Right hindlimb (tissue), 1 donor: ENCODE data around the gene TSHZ1.

Experiments
- DNase-seq: peaks from one replicate; pipeline ENCODE4 v3.0.0-alpha.2; 2018

Gene TSHZ1

DNA sequence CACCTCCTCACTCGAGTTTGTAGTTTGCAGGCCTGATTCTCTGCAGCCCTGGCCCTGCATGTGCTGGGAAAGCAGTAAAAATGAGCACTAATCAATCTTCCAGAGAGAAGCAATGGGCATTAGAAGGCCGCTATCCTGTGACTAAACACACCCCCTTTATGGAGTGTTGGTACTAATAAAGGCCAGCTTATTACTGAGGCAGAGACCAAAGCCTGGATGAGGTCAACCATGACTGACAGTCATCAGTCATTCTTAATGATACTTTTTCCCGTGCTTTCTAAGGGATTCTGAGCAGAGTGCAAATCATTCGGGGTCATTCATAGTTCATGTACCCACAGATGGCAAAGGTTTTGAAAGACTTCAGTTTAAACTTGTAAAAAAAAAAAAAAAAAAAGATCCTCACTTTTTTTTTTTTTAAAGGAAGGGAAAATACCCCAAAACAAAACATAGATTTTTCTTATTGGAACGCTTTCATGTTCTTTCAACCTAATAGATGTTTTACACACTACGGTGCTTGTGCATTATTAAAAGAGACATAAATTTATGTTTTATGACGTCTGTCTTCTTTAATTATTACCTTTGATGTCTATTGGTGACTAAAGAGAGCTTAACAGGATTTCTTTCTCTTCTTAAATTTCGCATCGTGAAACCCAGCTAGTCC lies 13.2 kb downstream of the TSHZ1 start:
- no peak for DNase-seq

DNA sequence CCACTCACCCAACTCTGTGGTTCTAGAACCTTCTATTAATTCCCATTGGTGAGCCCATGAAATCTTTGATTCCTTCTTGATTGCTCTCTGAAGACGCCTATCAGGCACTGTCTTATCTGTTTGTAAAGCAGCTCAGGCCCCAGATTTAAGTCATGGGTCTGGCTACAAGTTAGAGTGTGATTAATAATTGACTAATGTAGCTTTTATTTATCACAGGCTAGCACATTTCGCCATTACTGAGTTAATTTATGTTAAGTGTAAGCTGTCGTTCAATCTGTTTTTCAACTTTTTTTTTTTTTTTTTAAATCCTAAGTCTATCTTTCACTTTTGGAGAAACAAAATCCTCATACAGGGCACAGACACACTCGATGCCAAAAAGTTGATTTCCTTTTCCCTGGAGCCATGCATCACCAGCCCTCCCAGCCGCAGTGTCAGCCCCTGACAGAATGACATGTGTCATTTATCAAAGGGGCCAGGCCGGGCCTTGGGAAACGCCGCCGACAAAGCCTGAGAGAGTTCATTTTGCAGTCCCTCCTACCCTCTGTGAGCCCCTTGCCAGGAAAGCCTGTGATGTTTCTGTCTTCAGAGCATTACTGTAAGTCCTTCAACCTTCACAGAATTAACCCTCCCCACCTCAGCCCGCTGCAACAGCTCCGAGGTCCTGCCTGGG lies 15.8 kb downstream of the TSHZ1 start:
- no peak for DNase-seq

DNA sequence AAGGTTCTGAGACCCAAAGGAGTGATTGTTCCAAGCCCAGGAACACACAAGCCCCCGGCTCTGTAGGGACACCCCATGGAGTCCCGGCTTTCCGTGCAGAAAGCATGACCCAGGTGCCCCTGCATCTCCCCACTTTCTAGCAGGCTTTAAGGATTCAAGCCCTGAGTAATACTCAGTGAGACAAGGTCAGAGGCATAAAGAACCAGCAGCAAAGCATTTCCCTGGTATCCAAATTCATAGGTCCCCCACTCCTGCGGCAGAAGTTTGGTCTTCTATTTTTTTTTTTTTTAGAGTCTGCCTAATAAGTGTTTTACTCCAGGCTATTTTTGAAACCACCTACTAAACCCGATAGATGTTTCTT lies 16.3 kb downstream of the TSHZ1 start:
- DNase-seq, result no peak

DNA sequence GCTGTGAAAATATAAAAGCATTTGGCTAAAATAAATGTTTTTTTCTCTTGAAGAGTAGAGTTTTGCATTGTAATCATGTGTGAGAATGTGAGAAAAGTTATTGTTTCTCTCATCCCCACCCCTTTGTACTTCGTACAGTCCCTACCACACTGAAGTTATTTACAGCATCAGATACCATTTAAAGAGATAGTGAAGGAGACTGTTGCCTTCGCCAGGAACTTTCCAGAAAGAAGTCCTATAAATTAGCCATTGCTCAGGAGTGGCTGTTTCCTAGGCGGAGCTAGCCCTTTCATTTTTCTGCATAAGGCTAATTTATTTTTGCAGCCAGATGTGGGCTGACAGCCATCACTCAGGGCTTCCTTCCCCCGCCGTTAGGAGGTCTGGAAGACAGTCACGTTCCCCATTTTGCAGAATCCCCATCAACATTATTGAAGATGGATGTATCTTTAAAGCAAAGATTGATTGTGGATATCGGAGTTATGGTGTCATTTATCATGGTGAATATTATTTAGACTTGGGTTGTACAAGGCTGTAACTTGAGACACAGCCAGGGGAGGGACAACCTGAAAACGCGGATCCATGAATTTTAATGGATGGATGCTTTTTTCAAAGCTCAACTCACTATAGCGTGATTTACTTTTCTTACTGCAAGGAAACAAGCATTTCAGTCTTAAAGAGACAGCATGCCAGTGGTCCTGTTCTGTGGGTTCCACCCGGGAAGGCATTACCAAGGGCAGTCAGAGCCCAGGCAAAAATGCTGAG lies 17.1 kb downstream of the TSHZ1 start:
- no peak for DNase-seq

DNA sequence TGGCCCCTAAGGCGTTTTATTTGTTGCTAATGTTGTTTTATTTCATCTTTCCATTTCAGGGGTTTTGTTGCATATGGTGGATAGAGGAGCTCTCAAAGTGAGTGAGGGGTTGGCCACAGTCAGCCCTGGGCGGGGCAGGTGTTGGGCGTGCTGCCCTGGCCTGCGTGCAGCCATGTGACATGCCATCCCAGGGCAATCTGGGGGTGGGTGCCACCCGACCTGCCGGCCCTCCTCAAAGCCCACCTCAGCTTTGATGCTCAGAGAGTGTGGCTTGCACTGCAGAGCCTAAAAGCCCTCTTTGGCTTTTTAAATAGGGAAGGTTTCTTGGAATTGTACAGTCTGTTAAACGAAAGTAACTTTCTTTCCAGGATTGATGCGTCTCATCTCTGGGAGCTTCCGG lies 18.4 kb downstream of the TSHZ1 start:
- DNase-seq, result no peak

DNA sequence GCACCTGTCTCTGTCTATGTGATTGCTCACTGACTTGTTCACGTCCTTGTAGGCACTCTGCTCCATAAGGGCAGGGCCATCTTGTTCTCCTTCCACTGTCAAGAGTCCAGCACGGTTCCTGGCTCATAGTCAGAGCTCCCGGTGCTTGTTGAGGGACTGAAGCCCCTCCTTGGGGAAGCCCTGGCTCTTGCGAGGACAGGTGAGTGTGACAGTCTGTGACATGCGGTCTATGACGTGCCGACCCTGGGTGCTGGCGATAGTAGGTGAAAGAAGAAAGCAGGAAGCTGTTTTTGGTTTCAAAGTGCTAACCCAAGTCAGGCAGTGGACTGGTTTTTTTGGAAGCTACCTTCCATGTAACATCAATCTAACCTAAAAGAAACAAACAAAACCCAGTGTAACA lies 18.8 kb downstream of the TSHZ1 start:
- DNase-seq, result no peak

DNA sequence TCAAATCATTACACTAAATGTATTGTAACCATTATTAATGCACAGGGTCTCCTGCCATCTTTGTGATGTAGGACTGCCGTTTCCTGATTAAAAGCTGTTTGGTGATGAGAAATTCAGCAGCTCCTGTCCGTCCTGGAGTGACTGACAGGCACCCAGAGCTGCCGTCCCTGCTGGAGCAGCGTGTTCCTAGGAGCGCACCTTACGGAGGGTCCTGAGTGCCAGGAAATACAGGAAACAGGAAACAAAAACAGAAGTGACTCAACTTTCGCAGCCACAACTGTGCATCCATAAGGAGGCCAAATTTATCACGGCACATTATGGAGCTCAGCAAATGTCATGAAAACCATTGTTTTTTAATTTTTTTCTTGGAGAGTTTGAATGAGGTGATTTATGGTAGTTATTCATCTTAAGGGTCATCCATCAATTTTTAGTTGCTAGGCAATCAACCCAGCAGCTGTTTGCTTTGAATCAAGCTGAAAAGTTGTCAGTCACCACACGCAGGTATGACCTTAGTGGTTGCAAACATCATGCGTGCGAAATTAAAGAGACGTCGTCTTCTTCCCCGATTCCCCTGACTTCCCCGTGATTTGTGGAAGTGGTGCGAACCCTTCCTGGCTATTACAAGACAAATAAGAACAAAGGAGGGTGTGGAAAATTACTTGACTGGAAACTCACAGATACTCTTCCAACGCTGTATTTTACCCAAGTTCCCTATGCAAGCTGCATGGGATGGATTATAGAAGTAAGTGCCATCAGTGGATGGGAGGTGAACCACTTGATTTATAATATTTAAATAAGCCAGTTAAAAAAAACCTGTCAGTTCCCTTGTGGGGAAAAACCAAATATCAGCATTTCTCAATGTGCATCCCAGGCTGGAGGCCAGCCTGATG lies 19.8 kb downstream of the TSHZ1 start:
- no peak for DNase-seq

DNA sequence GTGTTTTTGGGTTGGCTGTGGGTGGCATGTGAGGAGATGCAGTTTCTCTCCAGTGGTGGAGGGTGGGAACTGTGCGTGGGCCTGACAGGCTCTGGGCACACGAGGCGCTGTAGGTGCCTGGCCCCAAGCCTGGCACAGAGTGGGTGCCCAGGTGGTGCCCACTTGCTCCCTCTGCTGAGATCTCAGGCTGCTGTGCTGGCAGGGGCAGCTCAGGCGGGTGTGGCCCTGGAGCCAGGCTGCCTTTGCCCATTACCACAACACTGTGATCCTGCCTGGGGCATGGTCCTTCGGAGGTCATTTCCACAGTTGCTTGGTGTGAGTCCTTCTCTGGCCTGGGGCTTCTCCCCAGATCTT lies 20.4 kb downstream of the TSHZ1 start:
- no peak for DNase-seq

DNA sequence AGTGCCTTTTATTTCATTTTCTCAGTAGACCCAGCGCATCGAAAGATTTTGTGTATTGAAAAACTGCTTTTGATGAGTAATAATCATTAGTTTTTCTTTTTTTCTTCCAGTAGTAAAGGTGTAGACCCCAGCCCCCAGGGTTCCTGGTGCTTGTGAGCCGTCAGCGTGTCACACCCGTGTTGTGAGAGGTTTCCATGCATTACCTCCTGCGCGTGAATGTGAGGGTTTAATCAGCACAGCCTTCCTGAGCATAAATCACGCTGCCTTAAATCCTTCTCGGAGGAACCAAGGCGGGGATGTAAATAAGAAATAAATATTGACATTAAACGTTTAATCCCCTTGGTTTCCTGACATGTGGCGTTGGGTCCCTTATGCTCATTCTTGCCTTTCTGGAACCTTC lies 24.3 kb downstream of the TSHZ1 start:
- no peak for DNase-seq

DNA sequence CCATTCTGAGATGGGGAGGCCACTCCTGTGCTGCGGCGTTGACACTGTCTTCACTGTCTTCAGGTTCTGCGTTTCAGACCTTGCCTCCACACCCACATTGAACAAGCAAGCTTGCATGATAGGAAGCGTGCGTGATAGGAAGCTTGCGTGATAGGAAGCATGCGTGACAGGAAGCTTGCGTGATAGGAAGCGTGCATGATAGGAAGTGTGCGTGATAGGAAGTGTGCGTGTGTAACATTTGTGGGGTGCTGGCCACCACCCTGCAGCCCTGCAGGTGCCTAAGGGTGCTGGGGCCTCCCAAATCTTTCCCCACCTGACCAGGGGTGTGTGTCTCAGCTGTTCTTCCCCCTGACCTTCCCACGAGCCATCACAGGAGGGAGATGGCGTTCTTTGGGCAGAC lies 25.3 kb downstream of the TSHZ1 start:
- no peak for DNase-seq

DNA sequence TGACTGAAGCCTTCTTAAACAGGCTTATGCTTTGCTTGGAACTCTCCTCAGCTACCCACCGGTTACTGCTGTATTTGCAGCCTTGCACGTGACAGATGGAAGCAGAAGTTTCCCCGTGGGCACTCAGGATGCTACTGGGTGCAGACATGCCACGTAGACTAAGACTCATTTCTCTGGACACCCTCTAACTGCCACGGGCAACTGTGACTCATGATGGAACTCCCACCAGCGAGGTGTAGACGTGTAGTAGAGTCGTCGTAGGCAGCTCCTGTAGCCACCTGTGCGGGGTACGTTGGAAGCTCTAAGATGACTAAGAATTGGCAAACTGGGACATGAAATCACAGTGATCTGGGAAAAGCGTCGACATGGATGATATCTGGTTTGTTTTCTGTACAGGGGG lies 27.5 kb downstream of the TSHZ1 start:
- DNase-seq, result no peak

DNA sequence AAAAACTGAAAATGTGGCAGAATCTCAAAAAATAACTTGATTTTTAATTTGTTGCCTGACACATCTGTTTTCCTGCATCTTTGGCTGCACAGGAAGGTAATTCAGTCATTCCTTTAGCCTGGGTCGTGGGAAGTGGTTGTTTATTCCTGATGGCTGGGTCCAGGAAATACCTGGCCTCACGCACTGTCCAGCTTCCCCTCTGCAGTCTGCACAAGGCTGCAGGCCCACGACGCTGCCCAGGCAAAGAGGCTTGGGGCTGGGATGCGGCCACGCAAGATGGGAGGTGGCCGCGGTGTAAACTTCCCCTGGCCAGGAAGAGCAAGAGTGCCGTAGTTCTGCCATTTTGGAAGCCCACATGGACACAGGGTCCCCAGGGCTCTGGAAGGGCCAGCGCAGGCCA lies 28.2 kb downstream of the TSHZ1 start:
- no peak for DNase-seq

DNA sequence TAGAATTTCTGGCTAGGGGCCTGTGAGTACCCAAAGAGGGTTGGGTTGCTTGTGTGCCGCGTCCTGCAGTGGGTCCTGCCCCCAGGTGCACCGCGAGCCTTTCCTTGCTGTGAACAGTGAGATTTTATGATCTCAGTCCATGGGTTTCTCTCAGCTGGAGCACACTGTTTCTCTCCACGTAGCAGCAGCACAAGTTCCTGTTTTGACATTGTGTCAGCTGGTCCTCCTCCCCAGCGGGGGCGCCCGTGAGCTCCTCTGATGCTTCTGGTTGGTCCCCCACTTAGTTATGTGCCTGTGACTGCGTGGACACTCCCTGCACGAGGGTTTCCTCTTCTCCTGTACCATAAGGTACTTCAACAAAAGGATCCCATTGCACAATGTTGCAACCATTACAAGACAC lies 29.8 kb downstream of the TSHZ1 start:
- no peak for DNase-seq

DNA sequence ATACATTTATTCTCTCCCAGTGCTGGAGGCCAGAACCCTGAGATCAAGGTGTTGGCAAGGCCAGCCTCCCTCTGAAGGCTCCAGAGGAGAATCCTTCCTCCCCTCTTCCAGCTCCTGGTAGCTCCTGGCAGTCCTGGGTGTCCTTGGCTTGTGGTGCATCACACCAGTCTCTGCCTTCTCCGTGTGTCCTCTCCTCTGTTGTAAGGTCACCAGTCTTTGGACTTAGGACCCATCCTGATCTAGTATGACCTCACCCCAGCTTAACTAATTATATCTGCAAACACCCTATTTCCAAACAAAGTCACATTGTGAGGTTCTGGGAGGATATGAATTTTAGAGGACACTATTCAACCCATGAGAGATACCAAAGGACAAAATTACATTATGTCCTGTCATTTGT lies 31.1 kb downstream of the TSHZ1 start:
- DNase-seq, result no peak

DNA sequence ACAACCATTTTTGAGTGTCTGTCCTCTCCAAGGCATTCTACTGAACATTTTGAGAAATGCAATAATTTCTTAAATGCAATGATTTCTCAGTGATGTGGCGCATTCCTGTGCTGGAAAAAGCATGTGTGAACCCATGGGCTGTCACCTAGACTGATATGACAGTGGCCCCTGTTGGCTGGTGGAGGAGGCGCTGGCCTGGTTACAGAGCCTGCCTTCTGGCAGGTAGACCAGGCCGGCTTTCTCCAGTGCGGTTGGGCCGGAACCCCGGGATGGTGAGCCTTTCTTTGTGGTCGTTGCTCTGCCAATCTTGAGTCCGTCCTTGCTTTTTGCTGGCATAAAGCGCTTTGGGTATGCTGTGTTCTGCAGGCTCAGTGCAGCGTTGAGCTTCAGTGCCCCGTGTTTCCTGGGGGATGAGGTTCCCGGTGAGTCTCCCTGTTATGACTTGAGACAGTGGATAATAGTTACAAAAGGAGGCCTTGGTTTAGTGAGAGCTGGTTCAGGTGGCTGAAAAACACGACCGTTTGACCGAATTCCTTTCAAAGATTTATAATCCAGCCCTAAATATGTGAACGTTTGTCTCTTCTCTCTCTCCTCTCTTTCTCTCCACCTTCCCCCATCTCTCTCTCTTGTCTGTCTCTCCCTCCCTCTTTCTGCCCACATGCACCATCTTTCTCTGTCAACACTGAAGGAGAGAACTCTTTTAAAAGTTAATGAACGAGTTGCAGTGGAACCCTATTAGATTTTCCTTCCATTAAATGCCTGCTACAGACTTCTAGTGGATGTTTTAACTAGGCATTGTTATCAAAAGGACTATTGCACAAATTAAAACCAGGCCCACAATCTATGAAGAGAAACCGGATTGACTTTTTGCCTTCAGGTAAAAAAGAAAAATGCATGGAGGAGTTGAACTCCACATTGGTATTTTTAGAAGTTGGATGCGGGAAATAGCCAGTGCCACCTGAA lies 34.0 kb downstream of the TSHZ1 start:
- no peak for DNase-seq

DNA sequence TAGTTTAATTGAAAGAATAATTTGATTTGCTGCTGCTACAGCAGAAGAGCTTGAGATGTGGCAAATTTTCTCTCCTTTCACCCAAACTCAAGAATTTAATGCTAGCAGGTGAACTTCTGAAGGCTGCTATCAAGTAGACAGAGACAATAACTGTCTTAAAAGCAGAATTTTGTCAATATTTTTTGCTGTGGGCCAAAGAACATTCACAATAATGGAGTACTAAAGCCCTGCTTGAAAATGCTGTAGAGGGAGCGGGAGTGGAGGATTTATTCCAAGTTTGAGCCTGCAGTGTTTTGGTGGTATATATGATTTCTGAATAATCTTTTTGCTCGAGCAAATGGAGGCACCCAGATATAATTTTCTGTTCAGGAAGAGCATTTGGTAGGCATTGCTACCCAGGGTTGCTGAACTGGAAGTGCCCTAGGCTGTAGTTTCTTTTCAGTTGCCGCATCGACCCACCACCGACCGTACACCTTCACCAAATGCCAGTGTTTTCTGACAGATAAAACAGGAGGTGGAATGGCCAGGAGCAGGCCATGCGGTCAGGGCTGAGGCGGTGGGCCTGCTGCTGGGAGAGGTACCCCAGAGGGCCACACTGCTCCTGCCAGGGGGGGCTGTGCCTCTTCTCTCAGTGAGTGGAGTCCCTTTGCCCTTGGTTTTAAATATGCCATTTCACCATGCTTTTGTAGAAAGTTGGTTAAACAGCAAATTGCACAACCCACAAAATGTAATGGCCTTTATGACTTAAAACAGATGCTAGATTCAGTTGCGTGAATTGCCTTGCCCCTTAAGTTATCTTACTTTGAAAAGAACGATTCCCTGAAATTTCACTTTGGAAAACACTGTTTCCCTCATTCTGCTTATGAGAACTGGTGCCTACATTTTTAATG lies 36.4 kb downstream of the TSHZ1 start:
- DNase-seq, result no peak

DNA sequence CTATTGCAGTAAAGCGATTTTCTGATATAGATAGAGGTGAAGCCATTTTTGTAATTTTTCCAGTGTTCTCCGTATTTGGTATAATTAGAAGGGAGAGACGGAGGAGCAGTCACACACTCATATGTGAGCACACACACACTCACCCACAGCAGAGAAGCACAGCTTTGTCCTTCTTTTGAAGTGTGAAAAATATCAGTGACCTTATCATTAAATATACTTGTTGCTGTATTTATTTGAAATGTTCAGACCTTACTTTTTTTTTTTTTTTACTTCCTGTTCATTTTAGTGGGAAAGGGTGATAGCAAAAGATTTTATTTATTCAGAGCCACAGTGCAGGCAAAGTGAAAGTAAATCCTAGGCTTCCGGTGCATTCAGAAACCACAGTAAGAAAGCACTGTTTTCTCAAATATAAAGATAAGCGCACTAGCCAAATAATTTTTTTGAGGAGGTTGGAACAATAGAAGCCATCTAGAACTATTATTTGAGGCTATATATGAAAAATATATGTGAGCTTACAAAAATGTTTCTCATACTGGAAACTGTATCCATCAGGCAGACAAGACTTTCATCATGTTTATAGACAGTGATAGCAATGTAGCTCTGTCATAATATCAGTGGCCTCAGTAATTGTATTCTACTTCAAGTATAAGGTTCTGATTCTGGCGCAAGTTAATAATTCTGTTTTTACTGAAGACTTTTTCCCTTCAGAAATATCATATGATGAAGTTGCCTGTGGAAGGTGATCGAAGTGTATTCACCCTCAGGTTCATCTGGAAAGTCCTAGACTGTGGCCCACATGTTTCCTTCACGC lies 37.2 kb downstream of the TSHZ1 start:
- DNase-seq, result no peak

DNA sequence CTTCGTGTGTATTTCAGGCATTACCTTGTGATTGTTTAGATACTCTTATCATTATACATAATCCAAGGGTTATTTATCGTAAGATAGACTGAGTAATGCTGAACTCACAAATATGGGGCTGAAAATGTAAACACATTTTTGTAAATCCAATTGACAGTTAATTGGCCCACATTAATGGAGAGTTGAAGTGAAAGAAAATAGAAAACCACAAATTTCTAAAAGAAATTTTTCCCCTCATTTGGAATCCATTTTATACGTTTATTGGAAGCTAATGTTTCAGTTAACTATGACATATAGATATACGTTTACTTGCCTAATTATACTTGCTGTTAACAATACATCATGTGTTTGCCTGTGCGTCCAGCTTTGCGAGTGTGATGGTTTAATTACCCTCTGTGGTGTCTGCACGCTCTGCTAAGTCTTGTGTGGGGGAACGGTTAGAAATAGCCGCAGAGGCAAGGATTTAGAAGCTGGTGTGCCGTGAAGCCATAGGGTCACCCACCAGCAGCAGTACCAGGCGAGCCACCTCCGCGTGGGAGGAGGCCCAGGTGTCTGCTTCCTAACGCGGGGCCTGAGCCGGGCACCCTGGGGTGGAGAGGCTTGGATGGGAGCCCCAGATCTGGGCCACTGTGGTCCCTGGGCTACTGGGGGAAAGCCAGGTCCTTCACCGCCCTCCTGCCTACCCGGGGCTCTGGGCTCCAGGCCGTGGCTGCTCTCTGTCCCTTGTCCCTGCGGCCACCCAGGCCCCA lies 38.0 kb downstream of the TSHZ1 start:
- no peak for DNase-seq

DNA sequence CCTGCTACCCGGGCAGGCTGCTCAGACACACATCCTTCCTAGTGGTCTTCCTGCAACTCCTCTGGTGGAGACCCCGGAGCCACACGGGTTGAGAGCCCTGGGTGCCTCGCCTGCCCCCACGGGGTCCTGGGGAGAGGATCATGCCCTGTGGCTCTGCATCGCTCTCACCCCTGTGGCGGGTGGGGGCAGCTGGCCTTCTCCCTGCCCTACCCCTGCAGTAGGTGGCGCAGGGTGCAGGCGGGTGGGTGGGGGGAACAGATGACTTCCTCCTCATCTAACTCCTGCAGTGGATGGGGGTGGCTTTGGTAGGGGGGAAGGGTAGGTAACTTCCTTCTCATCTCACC lies 38.5 kb downstream of the TSHZ1 start:
- no peak for DNase-seq
